Suppressor macrophage treated with lipopolysaccharide for 1 hour (primary cell): ENCODE measurements around the gene MS4A15.
"Not testable (repeated sequence)": the region's sequence is repeated elsewhere in the genome, so short reads cannot be mapped to it uniquely, and the experiment has no call there.

Experiments used
- DNase-seq, 3 donors: peaks; one replicate each; pipeline ENCODE4 v3.0.0-alpha.2; 2020 to 2022

MS4A15 gene

GRCh38 chr11:60810151-60810550, 53.5 kb downstream of the MS4A15 start:
- no peak for DNase-seq

- DNase-seq, result peak in 1 of 3 donors; percentile 18
Measured at GRCh38 chr11:60810569-60810968, 53.9 kb downstream of the MS4A15 start.

- DNase-seq, result peak; percentile 23 to 50 (median 39)
Measured at GRCh38 chr11:60813324-60813723, 56.7 kb downstream of the MS4A15 start.

GRCh38 chr11:60814112-60814511, 57.4 kb downstream of the MS4A15 start:
- no peak for DNase-seq

- DNase-seq, result no peak
Measured at GRCh38 chr11:60816590-60817157, 60.0 kb downstream of the MS4A15 start.

GRCh38 chr11:60818057-60818456, 61.4 kb downstream of the MS4A15 start:
- DNase-seq, result no peak

GRCh38 chr11:60821827-60822599, 65.3 kb downstream of the MS4A15 start:
- no peak for DNase-seq

- DNase-seq, result not testable (repeated sequence)
Measured at GRCh38 chr11:60823745-60824306, 67.2 kb downstream of the MS4A15 start.

GRCh38 chr11:60825118-60825517, 68.5 kb downstream of the MS4A15 start:
- DNase-seq, result no peak

GRCh38 chr11:60825790-60826189, 69.1 kb downstream of the MS4A15 start:
- DNase-seq, result no peak
